ENCODE measurements around the gene PCDHA12. TPM values are rescaled to one million over a fixed set of nuclear protein-coding genes. Genes with fewer than 3 reads are reported as not detected.

Gene PCDHA12
- total RNA-seq, 2 donors from 2014 or later, result 0.40 to 0.50 TPM

DNA sequence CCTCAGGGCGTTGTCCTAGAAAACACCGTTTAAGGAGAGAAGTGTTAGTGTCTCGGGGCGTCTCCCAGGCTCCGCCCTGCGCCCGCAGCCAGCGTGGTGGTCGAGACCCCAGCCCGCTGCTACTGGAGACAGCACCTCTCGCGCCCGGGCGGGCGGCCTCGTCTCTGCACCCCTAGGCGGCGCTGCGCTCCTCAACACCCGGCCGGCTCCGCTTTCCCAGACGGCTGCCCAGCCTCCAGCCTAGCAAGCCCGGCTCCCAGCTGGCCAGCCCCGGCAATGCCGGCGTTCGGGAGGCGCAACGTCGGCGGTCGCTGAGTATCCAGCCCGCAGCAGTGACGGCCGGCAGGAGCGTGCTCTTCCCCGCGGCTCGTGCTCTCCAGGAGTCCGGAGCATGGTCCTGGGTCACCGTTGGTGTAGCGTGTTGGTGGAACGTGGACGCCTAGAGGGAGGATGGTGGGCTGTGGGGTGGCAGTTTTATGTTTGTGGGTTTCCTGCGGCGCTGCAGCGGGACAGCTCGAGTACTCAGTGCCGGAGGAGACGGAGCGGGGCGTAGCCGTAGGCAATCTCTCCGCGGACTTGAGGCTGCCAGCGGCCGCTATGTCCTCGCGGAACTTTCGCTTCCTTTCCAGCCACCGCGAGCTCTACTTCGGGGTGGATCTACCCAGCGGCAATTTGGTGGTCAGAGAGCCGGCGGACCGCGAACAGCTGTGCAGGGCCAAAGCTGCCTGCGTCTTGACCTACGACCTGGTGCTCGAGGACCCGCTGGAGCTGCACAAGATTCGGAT is 51.5 kb downstream of the PCDHA12 start:
- TF ChIP-seq CTCF (IDR thresholded peaks at IDR 0.05) (peak; percentile 26 to 58 (median 48)), POLR2AphosphoS5 (IDR thresholded peaks at IDR 0.05) (no peak), POLR2A (IDR thresholded peaks at IDR 0.05) (no peak)
- Histone ChIP-seq H3K4me3 (peak overlapping the region; percentile 24), H3K9me3 (no peaks in the 10 kb centered on the region), H3K27ac (no peak overlapping the region), H3K27me3 (replicated peaks; ENCODE audit: insufficient read depth) (no peaks in the 10 kb centered on the region), H3K36me3 (no peaks in the 10 kb centered on the region), H3K4me1 (replicated peaks) (no peaks in the 10 kb centered on the region)
- DNase-seq (ENCODE audit: low spot score), result peak; percentile 35
- intact Hi-C loops (cut with DNase I), result loop anchor here (10.0 kb wide), 1 partner anchor 118 kb away; no protein-coding TSS in a partner anchor
- 4% methylated on average over 42 of the region's 74 CpGs for WGBS

GRCh38 chr5:140927228-140927573 is 52.1 kb downstream of the PCDHA12 start:
- H3K36me3 ChIP-seq, result no peaks in the 10 kb centered on the region
- peak overlapping the region; percentile 24 for H3K4me3 ChIP-seq
- no peak for TF ChIP-seq CTCF (IDR thresholded peaks at IDR 0.05)
- TF ChIP-seq POLR2A (IDR thresholded peaks at IDR 0.05), result no peak
- no peak for DNase-seq (ENCODE audit: low spot score)
- WGBS, result 15% methylated on average over 26 of the region's 26 CpGs
- H3K4me1 ChIP-seq (replicated peaks), result no peaks in the 10 kb centered on the region
- no peaks in the 10 kb centered on the region for H3K9me3 ChIP-seq
- H3K27me3 ChIP-seq (replicated peaks; ENCODE audit: insufficient read depth), result no peaks in the 10 kb centered on the region
- H3K27ac ChIP-seq, result no peak overlapping the region
- intact Hi-C loops (cut with DNase I), result loop anchor here (10.0 kb wide), 1 partner anchor 118 kb away; no protein-coding TSS in a partner anchor

Other genes with a start within 250 kb of the PCDHA12 start
- 10 to 100 TPM; 22.9 to 56.5 TPM for gene CD14, start 242.1 kb upstream of the PCDHA12 start, total RNA-seq
- 100 to 1,000 TPM in 1 of 2 donors, 10 to 100 TPM in 1; 45.6 to 124 TPM for gene TMCO6, start 235.9 kb upstream of the PCDHA12 start, total RNA-seq
- gene NDUFA2, start 227.7 kb upstream of the PCDHA12 start, total RNA-seq, result 100 to 1,000 TPM in 1 of 2 donors, 10 to 100 TPM in 1; 91.2 to 117 TPM
- 100 to 1,000 TPM; 127 to 145 TPM for gene IK, start 227.5 kb upstream of the PCDHA12 start, total RNA-seq
- 10 to 100 TPM; 23.2 to 26.2 TPM for gene WDR55, start 210.4 kb upstream of the PCDHA12 start, total RNA-seq
- gene DND1, start 201.7 kb upstream of the PCDHA12 start, total RNA-seq, result 10 to 100 TPM in 1 of 2 donors, under 1 TPM in 1; 0.36 to 26.2 TPM
- 10 to 100 TPM; 37.3 to 54.3 TPM for gene HARS1, start 183.9 kb upstream of the PCDHA12 start, total RNA-seq
- 10 to 100 TPM; 23.9 to 28.1 TPM for gene HARS2, start 183.9 kb upstream of the PCDHA12 start, total RNA-seq
- 10 to 100 TPM; 26.0 to 36.8 TPM for gene ZMAT2, start 174.9 kb upstream of the PCDHA12 start, total RNA-seq
- under 1 TPM in 1 of 2 donors, not detected in 1; 0.85 TPM for gene PCDHA1, start 89.2 kb upstream of the PCDHA12 start, total RNA-seq
- gene PCDHA2, start 80.5 kb upstream of the PCDHA12 start, total RNA-seq, result under 1 TPM in 1 of 2 donors, not detected in 1; 0.80 TPM
- gene PCDHA3, start 74.3 kb upstream of the PCDHA12 start, total RNA-seq, result 1 to 10 TPM in 1 of 2 donors, under 1 TPM in 1; 0.09 to 1.0 TPM
- gene PCDHA4, start 68.2 kb upstream of the PCDHA12 start, total RNA-seq, result 1 to 10 TPM; 2.3 to 2.4 TPM
- under 1 TPM in 1 of 2 donors, not detected in 1; 0.14 TPM for gene PCDHA5, start 53.7 kb upstream of the PCDHA12 start, total RNA-seq
- 1 to 10 TPM; 1.9 to 2.2 TPM for gene PCDHA6, start 47.3 kb upstream of the PCDHA12 start, total RNA-seq
- under 1 TPM; 0.23 to 0.46 TPM for gene PCDHA7, start 41.0 kb upstream of the PCDHA12 start, total RNA-seq
- gene PCDHA8, start 34.1 kb upstream of the PCDHA12 start, total RNA-seq, result under 1 TPM; 0.17 to 0.36 TPM
- gene PCDHA9, start 26.9 kb upstream of the PCDHA12 start, total RNA-seq, result under 1 TPM; 0.14 to 0.51 TPM
- gene PCDHA10, start 19.4 kb upstream of the PCDHA12 start, total RNA-seq, result 1 to 10 TPM; 1.0 to 2.2 TPM
- gene PCDHA11, start 6.4 kb upstream of the PCDHA12 start, total RNA-seq, result 1 to 10 TPM in 1 of 2 donors, under 1 TPM in 1; 0.85 to 1.5 TPM
- 1 to 10 TPM; 1.3 to 1.5 TPM for gene PCDHA13, start 6.8 kb downstream of the PCDHA12 start, total RNA-seq
- gene PCDHAC1, start 51.0 kb downstream of the PCDHA12 start, total RNA-seq, result 1 to 10 TPM; 1.1 to 3.9 TPM
- 10 to 100 TPM in 1 of 2 donors, 1 to 10 TPM in 1; 6.8 to 11.6 TPM for gene PCDHAC2, start 91.2 kb downstream of the PCDHA12 start, total RNA-seq
- gene PCDHB1, start 176.1 kb downstream of the PCDHA12 start, total RNA-seq, result not detected
- gene PCDHB2, start 219.3 kb downstream of the PCDHA12 start, total RNA-seq, result 10 to 100 TPM; 12.6 to 23.0 TPM
- 1 to 10 TPM; 2.5 to 6.5 TPM for gene PCDHB3, start 225.2 kb downstream of the PCDHA12 start, total RNA-seq
- 1 to 10 TPM; 1.4 to 1.7 TPM for gene PCDHB4, start 246.5 kb downstream of the PCDHA12 start, total RNA-seq

Data from prostate gland (tissue), 2 donors.